HG03108 (cell line): Measurements from ENCODE around the gene GOPC.

Source experiments
- ATAC-seq: cut with Tn5 transposase; IDR thresholded peaks from one replicate; pipeline ENCODE4 v1.9.1; 2021; ENCODE audit warnings: moderate library complexity; ENCODE audit not compliant: unreplicated experiment

Gene GOPC

DNA sequence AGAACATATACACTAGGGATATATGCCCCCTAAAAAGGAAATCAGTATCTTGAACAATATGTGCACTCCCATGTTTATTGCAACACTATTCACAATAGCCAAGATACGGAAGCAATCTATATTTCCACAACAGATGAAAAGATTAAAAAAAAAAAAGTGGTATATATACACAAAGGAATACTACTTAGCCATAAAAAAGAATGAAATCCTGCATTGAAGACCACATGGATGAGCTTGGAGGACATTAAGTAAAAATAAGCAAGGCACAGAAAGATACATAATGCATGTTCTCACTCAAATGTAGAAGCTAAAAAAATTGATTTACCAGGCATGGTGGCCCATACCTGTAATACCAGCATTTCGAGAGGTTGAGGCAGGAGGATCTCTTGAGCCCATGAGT is 4.6 kb downstream of the GOPC start:
- ATAC-seq, result no peak

DNA sequence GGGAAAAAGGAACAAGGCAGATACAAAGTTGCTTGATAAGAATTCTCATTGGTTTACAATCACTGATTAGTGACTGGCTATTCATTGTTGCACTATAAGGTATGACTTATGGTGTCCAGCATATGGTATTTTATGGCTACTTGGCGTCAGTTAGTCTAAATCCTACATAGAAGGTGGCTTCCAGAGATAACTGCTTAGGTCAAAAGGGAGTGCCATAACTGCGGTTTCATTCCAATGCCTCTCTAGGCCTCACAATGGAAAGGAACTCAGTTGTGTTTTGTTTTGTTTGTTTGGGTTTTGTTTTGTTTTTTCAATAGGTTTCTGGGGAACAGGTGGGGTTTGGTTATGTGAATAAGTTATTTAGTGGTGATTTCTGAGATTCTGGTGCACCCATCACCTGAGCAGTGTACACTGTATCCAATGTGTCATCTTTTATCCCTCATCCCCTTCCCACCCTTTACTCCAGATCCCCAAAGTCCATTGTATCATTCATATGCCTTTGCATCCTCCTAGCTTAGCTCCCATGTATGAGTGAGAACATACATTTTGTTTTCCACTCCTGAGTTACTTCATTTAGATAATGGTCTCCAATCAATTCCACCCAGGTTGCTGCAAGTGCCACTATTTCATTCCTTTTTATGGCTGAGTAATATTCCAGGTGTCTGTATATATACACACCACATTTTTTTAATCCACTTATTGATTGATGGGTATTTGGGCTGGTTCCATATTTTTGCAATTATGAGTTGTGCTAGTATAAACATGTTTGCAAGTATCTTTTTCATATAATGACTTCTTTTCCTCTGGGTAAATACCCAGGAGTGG is 7.0 kb downstream of the GOPC start:
- ATAC-seq, result no peak

DNA sequence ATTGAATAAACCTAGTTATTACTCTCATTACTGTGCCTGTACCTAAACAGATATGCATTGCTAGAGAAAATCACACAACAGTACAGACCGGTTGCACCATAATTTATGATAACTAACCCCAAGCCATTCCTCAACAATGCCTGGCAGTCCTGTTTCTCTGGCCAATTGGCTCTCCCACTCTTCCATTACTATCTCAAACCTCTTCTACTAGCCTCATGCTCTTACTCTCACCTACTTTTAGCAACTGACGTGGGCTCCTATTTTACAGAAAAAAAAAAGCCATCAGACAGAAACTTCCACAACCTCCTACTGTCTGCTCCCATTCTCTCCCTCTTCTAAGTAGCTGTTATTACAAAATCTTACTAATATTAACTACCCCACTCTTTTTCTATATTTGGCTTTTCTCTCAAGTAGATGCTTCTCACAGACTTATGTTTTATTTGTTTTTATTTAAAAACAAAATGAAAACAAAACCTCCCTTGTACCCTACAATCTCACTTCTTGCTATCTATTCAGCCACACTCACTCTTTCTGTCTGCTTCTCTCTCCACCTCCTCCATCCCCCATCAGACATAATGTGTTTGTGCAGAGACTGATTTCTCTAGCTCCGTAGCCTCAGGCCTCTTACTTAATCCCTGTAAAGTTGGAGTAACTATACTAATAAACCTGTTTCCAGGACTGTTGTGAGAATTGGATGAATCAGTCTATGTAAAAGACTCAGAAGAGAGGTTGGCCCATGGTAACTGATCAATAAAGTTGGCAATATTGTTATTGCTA is 9.1 kb downstream of the GOPC start:
- ATAC-seq, result no peak

DNA sequence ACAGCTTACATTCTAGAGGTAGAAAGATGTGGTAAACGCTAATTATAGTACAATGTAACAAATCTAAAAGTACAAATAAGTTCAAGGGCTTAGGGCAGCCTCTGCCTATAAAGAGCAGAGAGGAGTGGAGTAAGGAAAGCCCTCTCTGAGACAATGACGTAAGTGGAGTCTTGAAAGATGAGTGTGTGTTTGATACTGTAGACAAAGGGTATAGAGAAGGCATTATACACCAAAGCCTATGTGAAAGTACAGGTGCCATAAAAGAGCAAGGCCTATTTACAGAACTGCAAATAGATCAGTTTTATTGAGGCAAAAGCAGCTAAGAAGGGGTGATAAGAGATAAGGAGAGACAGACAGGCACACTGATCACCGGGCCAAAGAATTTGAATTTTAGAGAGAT is 10.9 kb downstream of the GOPC start:
- no peak for ATAC-seq

DNA sequence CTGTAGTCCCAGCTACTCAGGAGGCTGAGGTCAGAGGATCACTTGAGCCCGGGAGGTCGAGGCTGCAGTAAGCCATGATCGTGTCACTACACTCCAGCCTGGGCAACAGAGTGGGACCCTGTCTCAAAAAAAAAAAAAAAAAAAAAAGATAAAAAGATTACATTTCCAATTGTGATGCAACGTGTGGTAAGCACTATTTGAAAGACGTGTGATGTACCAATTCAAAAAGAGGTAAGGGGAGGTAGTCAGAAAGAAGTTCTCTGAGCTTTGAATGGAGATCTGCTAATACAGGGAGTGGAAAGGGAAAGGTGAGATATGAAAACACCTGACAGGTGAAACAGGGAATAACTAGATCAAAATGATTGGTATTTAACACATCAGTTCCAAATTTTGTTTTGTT is 11.9 kb downstream of the GOPC start:
- ATAC-seq, result no peak

DNA sequence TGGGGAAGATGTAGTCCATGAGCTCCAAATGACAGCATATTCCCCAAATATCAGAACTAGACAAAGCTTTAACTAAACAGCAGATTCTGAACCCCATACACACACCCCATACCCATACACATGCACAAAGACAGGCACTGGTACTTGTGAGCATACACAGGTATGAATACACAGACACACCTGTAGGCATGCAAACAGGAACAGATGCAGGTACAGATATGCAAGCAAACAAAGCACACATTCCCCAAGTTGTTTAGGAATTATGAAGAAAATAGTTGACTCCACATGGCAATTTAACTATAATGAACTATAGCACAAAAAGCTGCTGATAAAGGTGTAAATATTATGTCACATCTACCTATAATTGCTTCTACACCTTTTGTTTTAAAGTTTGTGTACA is 16.7 kb downstream of the GOPC start:
- ATAC-seq, result no peak

DNA sequence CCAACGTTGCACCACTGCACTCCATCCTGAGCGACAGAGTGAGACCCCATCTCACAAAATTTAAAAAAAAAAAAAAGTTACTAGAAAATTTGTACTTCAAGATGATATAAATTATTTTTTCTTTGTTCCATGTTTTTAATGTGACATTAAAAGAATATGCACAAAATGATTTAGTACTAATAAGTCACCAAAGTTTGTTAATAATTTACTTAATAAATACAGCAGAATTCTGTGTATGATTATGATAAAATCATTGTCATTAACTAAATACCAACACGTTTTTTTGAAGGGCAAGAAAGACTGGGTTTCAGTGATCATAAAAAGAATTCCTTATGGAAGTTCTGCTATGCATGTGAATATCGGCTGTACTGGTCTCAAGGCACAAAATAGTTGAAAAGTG is 28.1 kb downstream of the GOPC start:
- ATAC-seq, result no peak

DNA sequence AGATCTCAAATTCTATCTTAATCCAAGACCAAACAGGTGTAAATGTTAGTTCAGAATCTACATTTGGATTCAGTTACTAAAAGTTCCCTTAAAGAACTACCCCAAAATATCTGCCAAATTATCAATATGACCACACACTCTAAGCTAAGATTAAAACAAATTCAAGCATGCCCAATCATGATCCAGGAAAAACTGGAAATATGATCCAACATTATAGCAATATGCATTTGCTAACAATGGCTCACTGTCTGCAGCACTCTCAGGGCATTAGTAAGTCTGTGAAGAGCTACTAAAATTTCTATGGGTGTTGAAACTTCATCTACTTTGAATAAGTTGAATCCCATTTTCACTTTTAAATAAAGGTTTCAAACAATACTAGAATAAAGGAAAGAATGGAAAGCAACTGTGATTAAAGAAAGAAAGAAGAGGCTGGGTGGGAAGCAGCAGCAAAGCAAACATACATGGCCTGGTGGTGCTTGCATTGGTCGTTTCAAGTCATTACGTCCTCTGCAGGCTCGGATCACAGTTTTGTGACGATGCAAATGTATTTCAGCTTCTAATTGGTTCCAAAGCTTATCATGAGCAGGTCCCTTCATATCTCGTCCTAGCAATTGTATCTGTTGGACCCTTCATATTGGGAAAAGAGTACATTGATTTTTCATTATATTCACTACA is 29.2 kb downstream of the GOPC start:
- ATAC-seq, result no peak

DNA sequence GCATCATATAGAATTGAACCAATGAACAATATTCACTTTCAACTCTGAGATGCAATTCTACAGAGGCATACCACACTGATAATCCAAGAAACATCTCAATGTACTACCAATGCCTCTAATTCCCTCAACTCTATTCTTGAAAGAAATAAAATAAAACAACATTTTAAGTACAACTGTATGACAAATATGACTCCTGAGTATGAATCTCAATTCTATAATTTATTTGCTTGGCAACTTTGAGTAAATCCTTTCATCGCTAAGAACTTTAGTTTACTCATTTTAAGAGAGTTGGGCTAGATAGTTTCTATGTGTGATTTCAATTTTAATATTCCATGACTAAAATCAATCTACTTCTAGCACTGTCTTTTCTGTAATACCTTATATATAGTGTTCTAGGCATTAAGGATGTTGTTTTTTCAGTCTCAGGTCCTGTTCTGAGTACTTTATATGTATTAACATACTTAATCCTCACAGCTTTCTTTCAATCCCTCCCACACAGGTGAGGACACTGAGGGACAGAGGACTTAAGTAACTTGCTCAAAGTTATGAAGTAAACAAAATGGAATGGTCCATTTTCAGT is 33.4 kb downstream of the GOPC start:
- no peak for ATAC-seq

DNA sequence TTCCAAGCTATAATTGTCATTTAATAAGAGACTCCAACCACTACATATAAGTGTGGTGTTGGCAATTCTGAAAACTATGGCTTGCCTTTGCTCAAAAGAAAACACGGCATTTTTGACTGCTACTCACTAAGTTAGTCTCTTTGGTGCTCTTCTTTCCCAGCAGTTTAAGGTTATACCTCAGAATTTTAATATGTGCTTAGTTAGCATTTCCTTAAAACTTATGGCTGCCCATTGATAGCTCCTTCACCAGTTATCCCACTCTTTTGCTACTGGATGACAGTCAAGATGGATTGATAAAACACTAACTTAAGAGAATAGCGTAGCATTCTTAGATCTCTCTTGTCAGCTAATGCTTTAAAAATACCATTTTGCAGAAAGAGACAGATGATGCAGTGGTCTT is 34.1 kb downstream of the GOPC start:
- ATAC-seq, result no peak

DNA sequence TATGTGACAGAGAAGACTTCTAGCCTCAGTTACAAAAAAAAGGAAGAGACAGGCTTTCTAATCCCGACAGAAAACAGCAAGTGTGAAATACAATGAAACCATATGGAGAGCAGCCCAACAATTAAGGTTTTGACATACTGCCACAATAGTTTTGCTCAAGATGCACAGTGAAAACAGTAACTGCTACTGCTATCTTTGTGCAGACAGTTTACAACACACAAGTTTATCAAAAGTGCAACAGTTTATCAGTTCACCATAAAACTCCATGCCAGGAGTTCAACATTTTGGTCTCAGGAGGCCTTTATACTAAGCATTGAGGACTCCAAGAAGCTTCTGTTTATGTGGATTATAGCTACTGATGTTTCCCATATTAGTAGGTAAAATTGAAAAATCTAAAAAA is 37.6 kb downstream of the GOPC start:
- ATAC-seq, result no peak

DNA sequence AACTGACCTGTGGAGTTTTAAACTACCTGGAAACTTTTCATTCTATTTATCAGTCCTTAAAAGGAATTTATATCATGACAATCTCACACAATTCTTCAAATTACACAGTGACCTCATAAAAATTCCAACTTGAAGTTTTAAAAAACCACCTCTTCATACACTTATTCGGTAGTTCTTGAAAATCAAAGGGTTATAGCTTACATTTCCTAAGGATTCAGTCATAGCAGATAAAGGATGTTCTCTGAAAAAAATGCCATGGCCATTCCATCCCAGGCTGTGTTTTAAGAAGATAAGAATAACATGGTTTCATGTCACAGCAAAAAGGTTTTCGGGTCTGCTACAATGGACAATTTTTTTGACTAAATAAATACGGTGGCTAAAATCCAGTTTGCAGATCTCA is 41.2 kb downstream of the GOPC start:
- ATAC-seq, result no peak

DNA sequence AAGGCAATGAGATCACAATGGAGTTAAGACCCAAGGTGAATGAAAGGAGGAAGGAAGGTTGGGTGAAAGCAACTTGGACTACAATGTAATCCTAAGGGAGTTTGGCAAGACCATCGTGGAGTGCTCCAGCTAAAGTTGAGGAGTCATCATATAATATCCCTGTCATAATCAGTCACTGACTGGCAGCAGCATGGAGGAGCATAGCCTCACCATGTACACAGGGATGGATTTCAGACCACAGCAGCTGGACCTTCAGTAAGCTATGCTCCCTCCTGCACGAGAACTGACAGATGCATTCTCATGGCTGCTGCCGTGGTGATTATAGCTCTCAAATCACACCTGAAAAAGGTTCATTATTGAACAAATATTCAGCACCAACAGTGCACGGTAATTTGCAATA is 43.0 kb downstream of the GOPC start:
- no peak for ATAC-seq

DNA sequence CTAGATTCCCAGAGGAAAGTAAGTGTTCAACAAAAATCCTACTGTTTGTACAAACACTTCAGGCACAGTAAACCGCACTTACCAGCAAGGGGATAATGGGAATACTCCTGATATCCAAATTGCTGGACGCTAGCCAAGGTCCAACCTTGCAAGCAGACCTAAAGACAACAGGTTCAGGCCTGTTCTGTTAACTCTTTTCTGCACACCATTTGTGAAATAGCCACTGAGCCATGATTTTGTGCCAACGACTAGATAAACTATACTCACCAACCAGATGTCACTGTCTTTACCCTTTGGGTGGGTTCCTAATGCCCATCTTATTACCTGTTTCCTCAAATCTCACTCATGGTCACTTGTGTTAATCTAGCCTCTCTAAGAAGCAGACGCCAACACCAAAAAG is 43.5 kb downstream of the GOPC start:
- no peak for ATAC-seq

DNA sequence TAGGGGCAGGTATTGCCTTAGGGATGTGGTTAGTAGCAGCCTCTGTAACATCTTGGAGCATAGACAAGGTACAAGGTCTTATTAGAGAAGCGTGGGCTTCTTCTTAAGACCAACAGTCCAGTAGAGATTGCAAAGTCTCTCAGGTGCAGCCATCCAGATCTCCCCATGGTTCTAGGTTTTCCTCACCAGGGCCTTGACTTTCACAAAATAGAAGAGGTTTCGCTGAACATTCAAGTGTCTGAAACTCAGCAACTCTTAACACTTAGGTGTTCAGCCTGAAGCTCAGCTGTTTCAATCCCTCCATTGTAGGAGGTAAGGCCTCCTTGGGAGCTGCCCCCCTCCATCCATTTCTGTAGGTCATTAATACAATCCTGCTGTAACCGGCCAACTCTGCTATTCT is 44.4 kb downstream of the GOPC start:
- no peak for ATAC-seq

DNA sequence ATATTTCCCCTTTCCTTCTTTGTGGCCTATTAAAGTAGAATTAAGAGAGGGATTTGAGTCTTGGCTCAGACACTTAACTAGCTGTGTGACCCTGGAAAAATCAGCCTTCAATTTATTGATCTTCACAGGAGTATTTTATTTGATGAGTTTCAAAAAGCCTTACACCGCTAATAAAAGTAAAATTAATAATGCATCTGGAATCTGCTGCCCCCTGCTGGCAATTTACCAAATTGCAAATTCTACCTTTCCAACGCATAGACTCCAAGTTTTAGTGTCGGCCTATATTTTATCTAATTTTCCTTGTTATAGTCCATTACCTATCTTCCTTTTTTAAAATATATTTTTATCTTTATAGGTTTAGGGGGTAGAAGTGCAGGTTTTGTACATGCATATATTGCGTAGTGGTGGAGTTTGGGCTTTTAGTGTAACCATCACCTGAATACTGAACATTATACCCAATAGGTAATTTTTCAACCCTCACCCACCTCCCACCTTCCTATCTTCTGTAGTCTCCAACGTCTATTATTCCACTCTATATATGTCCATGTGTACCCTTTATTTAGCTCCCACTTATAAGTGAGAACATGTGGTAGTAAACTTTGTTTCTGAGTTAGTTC is 46.3 kb downstream of the GOPC start:
- no peak for ATAC-seq

DNA sequence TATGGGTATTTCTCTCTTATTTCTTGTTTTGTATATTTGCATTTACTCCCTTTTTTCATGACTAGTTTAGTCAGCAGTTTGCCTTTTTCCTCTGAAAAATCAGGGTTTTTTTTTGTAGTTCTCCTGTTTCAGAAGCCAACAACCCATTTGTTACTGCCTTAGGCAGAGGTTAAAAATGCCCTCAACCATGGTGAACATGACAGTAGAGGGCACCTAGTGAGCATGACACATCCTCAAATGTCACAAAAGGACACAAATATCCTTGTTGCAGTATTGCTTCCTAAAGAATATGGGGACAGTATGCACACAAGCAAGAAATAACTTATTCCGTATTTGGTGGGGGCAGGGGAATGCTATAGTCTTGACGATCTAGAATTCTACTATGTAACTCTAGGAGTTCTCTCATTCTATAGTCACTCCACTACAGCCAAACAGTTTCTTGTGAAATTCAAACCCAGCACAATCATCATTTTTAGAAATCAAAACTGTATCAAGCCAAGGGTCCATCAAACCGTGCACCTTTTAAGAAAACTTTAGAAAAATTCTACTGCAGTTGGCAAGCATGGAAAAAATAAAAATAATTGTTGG is 47.0 kb downstream of the GOPC start:
- no peak for ATAC-seq

DNA sequence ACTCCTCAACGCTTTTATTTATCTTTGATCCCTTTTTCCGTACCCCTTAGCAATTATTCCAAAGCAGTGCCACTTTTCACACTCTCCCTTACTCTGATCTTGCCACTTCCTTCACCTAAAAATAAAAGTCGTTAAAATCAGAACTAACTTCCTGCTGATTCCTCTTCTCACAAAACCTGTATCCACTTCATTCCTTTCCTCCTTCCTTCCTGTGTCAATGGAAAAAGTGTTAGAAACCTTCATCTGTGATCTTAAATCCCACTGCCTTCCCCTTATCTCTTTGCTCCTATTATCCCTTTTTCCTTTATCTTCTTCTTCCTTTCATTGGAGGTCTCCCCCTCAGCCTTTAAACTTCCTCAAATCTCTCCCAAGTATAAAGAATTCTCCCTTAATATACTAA is 49.2 kb downstream of the GOPC start:
- no peak for ATAC-seq

DNA sequence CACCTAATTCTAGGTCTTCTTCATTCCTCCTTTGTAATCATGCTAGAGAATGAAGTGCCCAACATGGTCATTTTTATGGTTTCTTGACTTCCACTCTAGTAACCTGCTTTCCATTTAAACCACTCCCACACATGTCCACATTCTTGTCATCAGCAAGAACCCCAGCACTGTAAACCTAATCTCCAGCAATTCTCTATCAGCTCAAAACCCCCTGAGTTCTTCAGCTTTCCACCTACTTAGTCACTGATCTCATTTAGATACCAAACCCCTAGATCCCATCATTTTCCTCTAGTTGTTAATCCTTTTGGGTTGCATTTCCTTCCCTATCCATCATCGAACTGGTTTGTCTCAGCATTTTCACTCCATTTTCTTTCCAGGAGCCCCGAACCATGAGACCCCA is 49.7 kb downstream of the GOPC start:
- ATAC-seq, result no peak

DNA sequence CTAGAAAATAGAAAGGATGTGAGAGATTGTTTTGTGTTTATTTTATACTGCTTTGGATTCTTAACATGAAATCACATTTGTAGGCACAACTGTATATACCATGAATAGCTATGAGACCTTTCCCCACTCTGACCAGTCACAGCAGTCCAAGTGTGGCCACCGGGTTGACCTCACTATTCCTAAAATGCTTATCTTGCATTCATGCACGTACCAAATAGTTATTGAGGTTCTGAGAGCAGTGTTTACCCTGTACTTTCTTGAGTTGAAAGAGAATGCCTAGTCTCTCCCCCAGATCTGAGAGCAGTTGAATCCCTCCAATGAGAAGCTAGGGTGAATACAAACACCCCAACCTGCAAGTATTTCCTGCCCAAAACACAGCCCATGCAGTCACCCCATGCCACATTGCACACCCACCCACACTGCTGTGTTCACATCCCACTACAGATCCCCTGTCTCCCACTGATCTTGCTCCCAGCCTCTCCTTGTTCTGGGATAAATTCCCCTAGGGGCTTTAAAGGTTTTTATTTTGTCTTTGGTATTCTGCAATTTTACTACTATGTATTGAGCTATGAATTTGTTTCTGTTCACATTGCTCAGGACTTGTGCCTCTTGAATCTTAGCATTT is 51.6 kb downstream of the GOPC start:
- no peak for ATAC-seq
